Measurements from ENCODE around the gene SH3RF3. TPM values are rescaled to one million over a fixed set of nuclear protein-coding genes. Genes with fewer than 3 reads are reported as not detected.

Gene SH3RF3
- total and polyA plus RNA-seq, 2 of the 13 experiments (the other 11 are each of a cell fraction or from before 2014, with no cell fraction given), result 0.04 TPM; not detected in 1

DNA sequence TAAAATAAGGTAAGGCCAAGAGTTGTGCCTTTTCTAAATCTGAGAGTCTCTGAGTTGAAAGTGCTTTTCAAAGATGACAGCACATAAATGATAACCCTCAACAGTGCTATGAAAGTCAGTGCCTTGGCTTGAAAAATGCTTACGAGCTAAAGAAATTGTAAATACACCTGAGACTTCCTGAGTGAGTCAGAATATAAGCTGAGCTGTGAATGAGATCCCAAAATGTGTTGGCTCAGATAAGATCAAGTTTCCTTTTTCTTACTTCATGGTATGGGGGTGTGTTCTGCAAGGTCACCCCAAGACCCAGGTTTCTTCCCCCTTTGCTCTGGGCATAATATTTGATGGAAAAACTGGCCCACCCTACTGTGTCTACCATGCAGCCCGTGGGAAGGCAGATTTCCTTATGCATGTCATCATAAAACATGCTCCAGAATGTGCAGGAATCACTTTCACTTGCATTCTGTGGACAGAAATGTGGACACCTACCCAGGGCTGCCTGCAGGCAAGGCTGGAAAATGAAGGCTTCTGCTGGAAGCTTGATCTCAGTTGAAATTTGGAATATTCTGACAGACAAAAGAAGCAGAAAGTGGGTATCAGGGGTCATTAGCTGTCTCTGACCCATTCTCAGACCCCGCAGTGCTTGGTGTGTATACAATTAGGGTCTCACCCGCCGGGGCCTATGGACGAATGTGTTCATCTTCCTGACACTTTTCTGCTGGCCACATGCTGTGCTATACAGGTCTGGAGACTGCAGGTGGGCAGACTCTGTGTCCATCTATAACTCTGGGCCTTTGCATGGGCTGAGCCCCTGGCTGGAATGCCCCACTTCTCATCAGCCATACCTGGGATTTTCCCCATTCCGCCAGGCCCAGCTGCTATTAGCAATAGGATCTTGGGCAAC, 212.6 kb downstream of the SH3RF3 start:
- intact Hi-C loops (cut with micrococcal nuclease; ENCODE audit: unreplicated experiment) (no loop called here), in situ Hi-C loops (cut with HindIII; ENCODE audit: extremely low pct_ligation_motif_present, low pct_unique_long_range_greater_than_20kb) (no loop called here)
- Histone ChIP-seq H3K4me1 (ENCODE audit: insufficient read depth, low read length) (no peaks in the 10 kb centered on the region), H3K79me2 (ENCODE audit: insufficient read depth, low read length) (no peaks in the 10 kb centered on the region), H3K9ac (ENCODE audit: insufficient read depth, low read depth, low read length) (no peak overlapping the region), H4K20me1 (ENCODE audit: insufficient read depth, low read length) (no peaks in the 10 kb centered on the region), H3K9me3 (ENCODE audit: low read length) (no peaks in the 10 kb centered on the region), H2AFZ (ENCODE audit: low read length) (no peak overlapping the region), H3K27ac (ENCODE audit: extremely low read length, insufficient read depth, low read length) (no peak overlapping the region), H3K4me2 (ENCODE audit: low read depth, low read length) (no peak overlapping the region), H3K4me3 (replicated peaks in 1 of 3; ENCODE audit: insufficient read depth in 1 of 3, low read depth in 2 of 3, low read length in 3 of 3) (no peak overlapping the region), H3K36me3 (replicated peaks in 1 of 2; ENCODE audit: control insufficient read depth in 1 of 2, insufficient read depth in 2 of 2, low read length in 2 of 2) (no peaks in the 10 kb centered on the region), H3K27me3 (ENCODE audit: control insufficient read depth in 1 of 2, insufficient read depth in 2 of 2, low read length in 2 of 2) (peaks cover 0 to 12% of the 10 kb centered on the region in 2 experiments; a peak in 4 of 5 replicates)
- ATAC-seq (no peak), DNase-seq (ENCODE audit: low spot score) (no peak), FAIRE-seq (no peak)
- CTCF ChIA-PET (ENCODE audit: low intra/inter-chr PET ratio, low total read pairs), result no interaction called here
- TF ChIP-seq, protein P1, sequence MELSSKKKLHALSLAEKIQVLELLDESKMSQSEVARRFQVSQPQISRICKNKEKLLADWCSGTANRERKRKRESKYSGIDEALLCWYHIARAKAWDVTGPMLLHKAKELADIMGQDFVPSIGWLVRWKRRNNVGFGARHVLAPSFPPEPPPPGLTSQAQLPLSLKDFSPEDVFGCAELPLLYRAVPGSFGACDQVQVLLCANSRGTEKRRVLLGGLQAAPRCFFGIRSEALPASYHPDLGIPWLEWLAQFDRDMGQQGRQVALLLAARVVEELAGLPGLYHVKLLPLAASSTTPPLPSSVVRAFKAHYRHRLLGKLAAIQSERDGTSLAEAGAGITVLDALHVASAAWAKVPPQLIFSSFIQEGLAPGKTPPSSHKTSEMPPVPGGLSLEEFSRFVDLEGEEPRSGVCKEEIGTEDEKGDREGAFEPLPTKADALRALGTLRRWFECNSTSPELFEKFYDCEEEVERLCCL (CRISPR knock-in tag; IDR thresholded peaks at IDR 0.05; ENCODE audit: borderline replicate concordance), result no peak
- TF ChIP-seq ZNF335 (CRISPR knock-in tag; IDR thresholded peaks at IDR 0.05) (no peak), DPF2 (CRISPR knock-in tag; IDR thresholded peaks at IDR 0.05; ENCODE audit: borderline replicate concordance, low read depth) (no peak), THYN1 (CRISPR knock-in tag; IDR thresholded peaks at IDR 0.05; ENCODE audit: borderline replicate concordance, low read depth) (no peak), ZNF430 (CRISPR knock-in tag; IDR thresholded peaks at IDR 0.05) (no peak)
- TF ChIP-seq, protein P2, sequence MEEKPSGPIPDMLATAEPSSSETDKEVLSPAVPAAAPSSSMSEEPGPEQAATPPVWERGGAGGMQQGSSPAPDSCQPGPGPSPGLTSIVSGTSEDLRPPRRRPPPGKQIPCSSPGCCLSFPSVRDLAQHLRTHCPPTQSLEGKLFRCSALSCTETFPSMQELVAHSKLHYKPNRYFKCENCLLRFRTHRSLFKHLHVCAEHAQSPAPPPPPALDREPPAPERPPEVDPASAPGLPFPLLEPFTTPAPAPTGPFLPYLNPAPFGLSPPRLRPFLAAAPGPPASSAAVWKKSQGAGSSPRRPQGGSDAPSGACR (CRISPR knock-in tag; IDR thresholded peaks at IDR 0.05), result no peak
- POLR2A ChIA-PET, result no interaction called here
- 59% methylated on average over 7 of the region's 7 CpGs for WGBS (ENCODE audit: low lambda C conversion rate)
- BruUV-seq (replicated peaks), result no TSS peak
